Measurements from ENCODE around the gene FMNL2. TPM values are rescaled to one million over a fixed set of nuclear protein-coding genes. Genes with fewer than 3 reads are reported as not detected.

FMNL2 gene
- total RNA-seq, 1 experiment from 2014 or later = 38.2 TPM

GRCh38 chr2:152434395-152435182 is 99.6 kb downstream of the FMNL2 start:
- Mint-ChIP-seq H3K9me3 (ENCODE audit: unreplicated experiment) (no peaks in the 10 kb centered on the region), H3K27ac (ENCODE audit: unreplicated experiment) (peak overlapping the region; percentile 53), H3K4me1 (ENCODE audit: low read depth, unreplicated experiment) (peaks cover 10% of the 10 kb centered on the region)

GRCh38 chr2:152436148-152436547 is 101.2 kb downstream of the FMNL2 start:
- H3K4me3 ChIP-seq (ENCODE audit: low read depth, low read length) = no peak overlapping the region
- BruUV-seq (replicated peaks) = no TSS peak

More at GRCh38 chr2:152434395-152435182, 99.6 kb downstream of the FMNL2 start:
- Histone ChIP-seq H3K9me3 (no peaks in the 10 kb centered on the region), H3K4me3 (ENCODE audit: low read depth, low read length) (no peak overlapping the region), H3K27me3 (replicated peaks; ENCODE audit: control insufficient read depth, insufficient read depth, low read length) (no peaks in the 10 kb centered on the region), H3K4me1 (no peaks in the 10 kb centered on the region), H3K36me3 (ENCODE audit: control insufficient read depth, insufficient read depth, low read length) (no peaks in the 10 kb centered on the region)
- no TSS peak for BruUV-seq (replicated peaks)
- intact Hi-C loops (cut with micrococcal nuclease; ENCODE audit: unreplicated experiment) = no loop called here
- H3K27me3 Mint-ChIP-seq (ENCODE audit: insufficient read depth, unreplicated experiment) = no peaks in the 10 kb centered on the region
- no peaks in the 10 kb centered on the region for H3K36me3 Mint-ChIP-seq (ENCODE audit: insufficient read depth, unreplicated experiment)
- ChIA-PET POLR2A (no interaction called here), CTCF (no interaction called here)
- no peak overlapping the region for H3K4me3 Mint-ChIP-seq (ENCODE audit: unreplicated experiment)
- DNase-seq = no peak
- no peak for TF ChIP-seq CTCF (IDR thresholded peaks at IDR 0.05; ENCODE audit: insufficient read depth in 1 of 2, low read depth in 1 of 2, low read length in 1 of 2, severe bottlenecking in 1 of 2, unreplicated experiment in 1 of 2)

More at GRCh38 chr2:152436148-152436547, 101.2 kb downstream of the FMNL2 start:
- Histone ChIP-seq H3K9me3 (no peaks in the 10 kb centered on the region), H3K36me3 (ENCODE audit: control insufficient read depth, insufficient read depth, low read length) (no peaks in the 10 kb centered on the region), H3K4me1 (no peaks in the 10 kb centered on the region), H3K27me3 (replicated peaks; ENCODE audit: control insufficient read depth, insufficient read depth, low read length) (no peaks in the 10 kb centered on the region)
- TF ChIP-seq CTCF (IDR thresholded peaks at IDR 0.05; ENCODE audit: insufficient read depth in 1 of 2, low read depth in 1 of 2, low read length in 1 of 2, severe bottlenecking in 1 of 2, unreplicated experiment in 1 of 2) = no peak
- no peak overlapping the region for H3K4me3 Mint-ChIP-seq (ENCODE audit: unreplicated experiment)
- H3K9me3 Mint-ChIP-seq (ENCODE audit: unreplicated experiment) = no peaks in the 10 kb centered on the region
- no peak for DNase-seq
- ChIA-PET POLR2A (no interaction called here), CTCF (no interaction called here)
- no peaks in the 10 kb centered on the region for H3K36me3 Mint-ChIP-seq (ENCODE audit: insufficient read depth, unreplicated experiment)
- peaks cover 10% of the 10 kb centered on the region for H3K4me1 Mint-ChIP-seq (ENCODE audit: low read depth, unreplicated experiment)
- intact Hi-C loops (cut with micrococcal nuclease; ENCODE audit: unreplicated experiment) = no loop called here
- H3K27ac Mint-ChIP-seq (ENCODE audit: unreplicated experiment) = no peak overlapping the region
- H3K27me3 Mint-ChIP-seq (ENCODE audit: insufficient read depth, unreplicated experiment) = no peaks in the 10 kb centered on the region
